Tibial artery (tissue), 4 donors: ENCODE measurements around the gene MPND.
"Not testable (repeated sequence)": the region's sequence is repeated elsewhere in the genome, so short reads cannot be mapped to it uniquely, and the experiment has no call there.

Experiments used
- DNase-seq, 2 donors: peaks; one replicate each; pipeline ENCODE4 v3.0.0-alpha.2; 2019
- H3K27ac ChIP-seq, 2 donors: fragments of 200-600 bp; sonication (generic) in 1 of 2; 1 replicate in 1 of 2; 2 replicates in 1 of 2; pipeline ENCODE4 v1.5.1; 2018 to 2019; ENCODE audit warnings: mild to moderate bottlenecking in 1 of 2
- H3K27me3 ChIP-seq, 2 donors: fragments of 200-600 bp; sonication (generic) in 1 of 2; one replicate each; pipeline versions ENCODE4 v1.5.1 to v1.6.0; 2016 to 2019
- H3K36me3 ChIP-seq, 3 donors: fragments of 200-600 bp; sonication (generic) in 2 of 3; one replicate each; pipeline ENCODE4 v1.5.1; 2016 to 2019; ENCODE audit warnings: mild to moderate bottlenecking in 2 of 3
- H3K4me1 ChIP-seq, 4 donors: fragments of 200-600 bp; sonication (generic) in 2 of 4; 1 replicate in 3 of 4; 2 replicates in 1 of 4; pipeline ENCODE4 v1.5.1; 2016 to 2019
- H3K4me3 ChIP-seq, 2 donors: fragments of 200-600 bp; sonication (generic) in 1 of 2; 1 replicate in 1 of 2; 2 replicates in 1 of 2; pipeline ENCODE4 v1.5.1; 2018 to 2019; ENCODE audit warnings: mild to moderate bottlenecking in 2 of 2
- H3K9me3 ChIP-seq, 3 donors: fragments of 200-600 bp; sonication (generic) in 1 of 3; one replicate each; pipeline ENCODE4 v1.5.1; 2016 to 2019
- CTCF ChIP-seq, 2 experiments: fragments of 200-600 bp in 1 of 2; fragments of 450-650 bp in 1 of 2; IDR thresholded peaks; one replicate each; pipeline ENCODE4 v1.5.1; 2017 to 2019; ENCODE audit warnings: antibody characterized with exemption in 2 of 2, mild to moderate bottlenecking in 1 of 2, moderate library complexity in 1 of 2
- intact Hi-C: fragments of 100-400 bp; cut with DNase I; formaldehyde crosslinking; loops from one replicate; pipeline ENCODE4 v1.15.0; 2023; ENCODE audit warnings: low total_unique reads

The MPND gene

DNA sequence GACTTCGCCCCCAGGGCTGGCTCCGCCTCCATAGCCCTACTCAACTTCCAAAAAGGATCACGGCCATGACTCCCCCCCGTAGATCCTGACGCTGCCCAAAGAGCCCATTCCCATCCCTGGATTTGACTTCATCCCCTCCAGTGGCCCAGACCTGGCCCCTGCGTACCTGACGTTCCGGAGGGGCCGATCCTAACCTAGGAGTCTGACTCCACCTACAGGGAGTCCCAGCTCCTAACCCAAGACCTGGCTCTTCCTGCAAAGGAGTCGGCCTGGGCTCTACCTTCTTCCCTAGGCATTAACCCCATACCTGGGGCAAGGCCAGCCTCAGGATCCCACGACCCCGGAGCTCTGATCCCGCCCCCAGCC lies 15.5 kb upstream of the MPND start:
- H3K27me3 ChIP-seq, result peaks cover 0 to 48% of the 10 kb centered on the region in 2 donors
- peaks cover 0 to 26% (median 19%) of the 10 kb centered on the region in 4 donors for H3K4me1 ChIP-seq
- peak overlapping the region in 1 of 2 donors; percentile 44 for H3K27ac ChIP-seq
- H3K36me3 ChIP-seq, result peaks cover 0 to 12% (median 0%) of the 10 kb centered on the region in 3 donors
- no peak for DNase-seq
- TF ChIP-seq CTCF (IDR thresholded peaks at IDR 0.05), result no peak
- H3K9me3 ChIP-seq, result no peaks in the 10 kb centered on the region
- intact Hi-C loops, result no loop called here
- peak overlapping the region in 1 of 2 donors; percentile 45 for H3K4me3 ChIP-seq

DNA sequence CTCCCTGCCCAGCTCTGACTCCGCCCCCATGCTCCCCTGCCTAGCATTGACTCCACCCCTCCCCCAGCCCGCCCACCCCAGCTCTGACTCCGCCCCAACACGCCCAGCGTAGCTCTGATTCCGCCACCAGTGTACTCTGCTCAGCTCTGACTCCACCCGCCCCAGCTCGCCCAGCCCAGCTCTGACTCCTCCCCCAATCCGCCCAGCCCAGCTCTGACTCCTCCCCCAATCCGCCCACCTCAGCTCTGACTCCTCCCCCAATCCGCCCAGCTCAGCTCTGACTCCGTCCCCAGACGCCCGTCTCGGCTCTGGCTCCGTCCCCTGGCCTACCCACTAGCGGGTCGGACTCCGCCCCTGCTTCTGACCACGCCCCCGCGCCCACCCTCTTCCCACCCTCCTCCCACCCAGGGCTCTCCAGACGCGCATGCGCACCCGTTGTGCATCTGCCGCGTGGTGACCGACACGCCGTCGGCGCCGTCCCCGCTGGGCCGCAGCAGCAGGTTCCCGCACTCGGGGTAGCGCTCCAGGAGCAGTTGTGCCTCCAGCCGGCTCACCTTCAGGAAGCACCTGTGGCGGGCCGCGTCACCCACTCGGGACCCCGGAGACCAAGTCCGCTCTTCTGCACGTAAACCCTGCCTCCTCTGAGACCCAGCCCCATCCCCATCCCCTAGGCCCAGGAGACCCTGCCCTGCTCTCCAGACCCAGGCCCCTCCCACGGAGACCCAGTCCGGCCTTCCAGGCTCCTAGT lies 14.9 kb upstream of the MPND start:
- peak; percentile 66 to 96 for DNase-seq
- intact Hi-C loops, result no loop called here
- Histone ChIP-seq H3K4me3 (peak overlapping the region; percentile 30 to 45), H3K9me3 (no peaks in the 10 kb centered on the region), H3K27me3 (peaks cover 0 to 47% of the 10 kb centered on the region in 2 donors), H3K27ac (peak overlapping the region in 1 of 2 donors; percentile 44), H3K36me3 (peaks cover 0 to 12% (median 0%) of the 10 kb centered on the region in 3 donors), H3K4me1 (peaks cover 0 to 26% (median 19%) of the 10 kb centered on the region in 4 donors)
- no peak for TF ChIP-seq CTCF (IDR thresholded peaks at IDR 0.05)

DNA sequence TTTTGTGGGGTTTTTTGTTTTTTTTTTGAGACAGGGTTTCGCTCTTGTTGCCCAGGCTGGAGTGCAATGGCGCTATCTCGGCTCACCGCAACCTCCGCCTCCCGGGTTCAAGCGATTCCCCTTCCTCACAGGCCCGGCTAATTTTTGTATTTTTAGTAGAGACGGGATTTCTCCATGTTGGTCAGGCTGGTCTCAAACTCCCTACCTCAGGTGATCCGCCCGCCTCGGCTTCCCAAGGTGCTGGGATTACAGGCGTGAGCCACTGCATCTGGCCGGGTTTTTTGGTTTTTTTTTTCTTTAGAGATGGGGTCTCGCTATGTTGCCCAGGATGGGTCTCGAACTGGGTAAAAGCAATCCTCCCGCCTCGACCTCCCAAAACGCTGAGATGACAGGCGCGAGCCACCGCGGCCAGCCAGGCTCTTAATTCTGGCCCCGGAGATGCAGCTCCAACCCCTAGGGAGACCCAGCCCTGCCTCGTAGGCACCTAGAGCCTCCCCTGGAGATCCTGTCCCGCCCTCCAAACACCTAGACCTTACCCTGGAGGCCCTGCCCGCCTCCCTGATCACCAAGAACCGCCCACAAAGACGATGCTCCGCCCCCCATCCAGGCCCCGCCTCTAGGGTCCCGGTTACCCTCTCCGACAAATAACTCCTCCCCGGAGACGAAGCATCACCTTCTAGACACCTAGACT lies 14.2 kb upstream of the MPND start:
- DNase-seq, H3K9me3 ChIP-seq, intact Hi-C loops: not testable (repeated sequence)
- H3K27ac ChIP-seq, result peak overlapping the region in 1 of 2 donors; percentile 34
- H3K4me3 ChIP-seq, result peak overlapping the region; percentile 30 to 45
- H3K4me1 ChIP-seq, result peaks cover 0 to 26% (median 19%) of the 10 kb centered on the region in 4 donors
- H3K27me3 ChIP-seq, result peaks cover 0 to 47% of the 10 kb centered on the region in 2 donors
- peaks cover 0 to 12% (median 0%) of the 10 kb centered on the region in 3 donors for H3K36me3 ChIP-seq

DNA sequence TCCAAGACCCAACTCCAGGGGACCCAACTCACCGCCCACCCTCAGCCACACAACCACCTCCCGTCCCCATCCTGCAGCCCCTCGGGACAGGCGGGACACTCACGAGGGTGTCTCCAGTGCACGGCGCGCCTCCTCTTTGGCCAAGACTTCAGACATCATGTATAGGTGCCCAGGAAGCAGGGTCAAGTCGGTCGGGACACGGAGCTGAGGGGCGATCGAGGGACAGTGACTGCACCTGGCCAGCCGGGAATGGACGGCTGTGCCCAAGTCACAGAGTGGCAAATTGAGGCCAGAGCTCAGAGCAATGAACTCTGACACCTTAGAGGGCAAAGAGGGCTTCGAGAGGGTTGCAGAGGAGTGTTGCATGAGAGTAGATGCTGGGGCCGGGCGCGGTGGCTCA lies 13.5 kb upstream of the MPND start:
- intact Hi-C loops, result no loop called here
- H3K4me3 ChIP-seq, result no peak overlapping the region
- H3K27me3 ChIP-seq, result peaks cover 0 to 45% of the 10 kb centered on the region in 2 donors
- no peak for TF ChIP-seq CTCF (IDR thresholded peaks at IDR 0.05)
- H3K27ac ChIP-seq, result no peak overlapping the region
- peaks cover 0 to 26% (median 19%) of the 10 kb centered on the region in 4 donors for H3K4me1 ChIP-seq
- H3K9me3 ChIP-seq, result no peaks in the 10 kb centered on the region
- DNase-seq, result no peak
- H3K36me3 ChIP-seq, result peaks cover 0 to 8% (median 0%) of the 10 kb centered on the region in 3 donors

- intact Hi-C loops, result no loop called here
Observed at GRCh38 chr19:4334929-4335570, 8.3 kb upstream of the MPND start.

More at GRCh38 chr19:4334929-4335570, 8.3 kb upstream of the MPND start:
- Histone ChIP-seq H3K9me3 (no peaks in the 10 kb centered on the region), H3K4me3 (no peak overlapping the region), H3K27ac (no peak overlapping the region), H3K4me1 (peaks cover 0 to 8% (median 2%) of the 10 kb centered on the region in 4 donors), H3K27me3 (peaks cover 0 to 4% of the 10 kb centered on the region in 2 donors), H3K36me3 (peaks cover 0 to 8% (median 0%) of the 10 kb centered on the region in 3 donors)
- TF ChIP-seq CTCF (IDR thresholded peaks at IDR 0.05), result no peak
- no peak for DNase-seq
